Stimulated activated CD8-positive, alpha-beta memory T cell treated with anti-CD3 and anti-CD28 coated beads, Interleukin-12 subunit alpha, Interleukin-12 subunit beta, amount 100 ng/mL, for 1 hour (primary cell): Measurements from ENCODE around the gene NAALAD2.
"Not testable (repeated sequence)": the region's sequence is repeated elsewhere in the genome, so short reads cannot be mapped to it uniquely, and the experiment has no call there.

Source experiments
- DNase-seq: peaks from one replicate; pipeline ENCODE4 v3.0.0-alpha.2; 2020; ENCODE audit warnings: low read depth

NAALAD2 gene

DNA sequence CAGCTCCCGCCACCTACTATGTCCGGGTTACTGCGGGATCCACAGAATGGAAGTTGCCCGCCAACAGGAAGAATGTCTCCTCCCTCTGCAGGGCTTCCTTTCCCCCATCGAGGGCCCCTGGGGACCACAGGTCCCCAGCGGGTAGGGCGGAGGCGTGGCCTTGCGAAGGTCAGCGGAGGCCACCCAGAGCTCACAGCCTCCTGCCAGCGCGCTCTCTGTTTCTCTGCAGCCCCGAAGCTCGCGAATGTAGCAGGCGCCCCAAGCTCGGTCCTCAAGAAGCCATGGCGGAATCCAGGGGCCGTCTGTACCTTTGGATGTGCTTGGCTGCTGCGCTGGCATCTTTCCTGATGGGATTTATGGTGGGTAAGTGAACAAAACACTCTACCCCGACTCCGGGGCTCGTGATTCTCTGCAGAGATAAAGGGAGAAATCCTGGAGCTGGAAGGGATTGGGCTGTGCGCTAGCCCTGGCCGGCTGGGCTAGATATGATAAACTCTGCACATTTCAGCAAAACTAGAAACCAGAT, at the start of gene NAALAD2:
NAALAD2 (plus strand) TSS at position 186 of the 526 bp plus-strand sequence; CDS start at position 282, 96 bp downstream.
- no peak for DNase-seq

DNA sequence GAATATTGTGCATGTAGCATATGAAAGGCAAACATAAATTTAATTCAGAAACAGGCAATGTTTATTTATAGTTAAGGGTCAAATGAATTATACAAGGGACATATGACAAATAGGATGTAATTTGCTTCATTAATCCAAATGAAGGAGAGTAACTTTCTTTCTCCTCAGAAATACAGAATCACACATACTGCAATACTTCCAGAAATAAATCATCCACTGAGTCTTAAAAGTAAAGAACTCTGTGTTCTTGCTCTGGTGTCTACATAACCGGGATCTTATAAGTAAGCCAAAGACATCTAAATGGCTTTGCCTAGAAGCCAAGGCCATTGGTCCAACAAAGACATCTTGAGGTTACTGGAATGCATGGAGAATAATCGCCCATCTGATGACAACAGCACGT, 48.8 kb upstream of the NAALAD2 start, which contains the start of gene UBTFL1:
UBTFL1 (plus strand) TSS at position 301 of the 400 bp plus-strand sequence; CDS start at position 301, 0 bp downstream.
- not testable (repeated sequence) for DNase-seq

- not testable (repeated sequence) for DNase-seq
Observed at GRCh38 chr11:90088731-90089130, 45.7 kb upstream of the NAALAD2 start.

DNA sequence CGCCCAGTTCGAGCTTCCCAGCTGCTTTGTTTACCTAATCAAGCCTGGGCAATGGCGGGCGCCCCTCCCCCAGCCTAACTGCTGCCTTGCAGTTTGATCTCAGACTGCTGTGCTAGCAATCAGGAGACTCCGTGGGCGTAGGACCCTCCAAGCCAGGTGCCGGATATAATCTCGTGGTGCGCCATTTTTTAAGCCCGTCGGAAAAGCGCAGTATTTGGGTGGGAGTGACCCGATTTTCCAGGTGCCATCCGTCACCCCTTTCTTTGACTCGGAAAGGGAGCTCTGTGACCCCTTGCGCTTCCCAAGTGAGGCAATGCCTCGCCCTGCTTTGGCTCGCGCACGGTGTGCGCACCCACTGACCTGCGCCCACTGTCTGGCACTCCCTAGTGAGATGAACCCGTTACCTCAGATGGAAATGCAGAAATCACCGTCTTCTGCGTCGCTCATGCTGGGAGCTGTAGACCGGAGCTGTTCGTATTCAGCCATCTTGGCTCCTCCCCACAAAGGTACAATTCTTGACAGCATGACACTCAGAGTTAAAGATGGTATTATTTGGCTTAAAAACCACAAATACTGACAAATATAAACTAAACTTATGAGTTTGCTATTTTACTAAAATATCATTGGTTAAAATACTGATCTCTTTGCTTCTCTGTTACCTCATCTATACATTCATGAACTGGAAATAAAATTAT, 39.1 kb upstream of the NAALAD2 start:
- DNase-seq: not testable (repeated sequence)

- DNase-seq: not testable (repeated sequence)
Observed at GRCh38 chr11:90098261-90098660, 36.2 kb upstream of the NAALAD2 start.

GRCh38 chr11:90100431-90100830, 34.0 kb upstream of the NAALAD2 start:
- no peak for DNase-seq

DNA sequence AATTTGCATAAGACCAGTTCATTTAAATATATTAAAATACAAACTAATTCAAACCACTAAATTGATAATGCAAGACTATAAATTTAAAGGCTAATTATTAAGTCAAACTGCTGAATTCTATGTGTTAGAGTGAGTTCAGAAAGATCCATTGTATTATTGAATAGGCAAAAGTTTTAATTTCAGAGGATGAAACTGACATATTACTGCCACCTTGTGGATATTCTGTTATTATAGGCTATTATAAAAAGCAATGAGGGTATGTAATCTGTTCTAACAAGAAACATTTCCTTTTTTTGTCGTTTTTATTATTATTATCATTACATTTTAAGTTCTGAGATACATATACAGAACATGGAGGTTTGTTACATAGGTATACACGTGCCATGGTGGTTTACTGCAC, 20.9 kb upstream of the NAALAD2 start:
- no peak for DNase-seq

GRCh38 chr11:90120191-90120590, 14.3 kb upstream of the NAALAD2 start:
- no peak for DNase-seq

GRCh38 chr11:90124371-90124770, 10.1 kb upstream of the NAALAD2 start:
- DNase-seq: no peak

GRCh38 chr11:90124946-90125345, 9.5 kb upstream of the NAALAD2 start:
- DNase-seq: no peak

GRCh38 chr11:90133560-90134477, 644 bp upstream of the NAALAD2 start:
- no peak for DNase-seq

- no peak for DNase-seq
Observed at GRCh38 chr11:90135016-90135415, 553 bp downstream of the NAALAD2 start.

GRCh38 chr11:90148900-90149299, 14.4 kb downstream of the NAALAD2 start:
- no peak for DNase-seq

DNA sequence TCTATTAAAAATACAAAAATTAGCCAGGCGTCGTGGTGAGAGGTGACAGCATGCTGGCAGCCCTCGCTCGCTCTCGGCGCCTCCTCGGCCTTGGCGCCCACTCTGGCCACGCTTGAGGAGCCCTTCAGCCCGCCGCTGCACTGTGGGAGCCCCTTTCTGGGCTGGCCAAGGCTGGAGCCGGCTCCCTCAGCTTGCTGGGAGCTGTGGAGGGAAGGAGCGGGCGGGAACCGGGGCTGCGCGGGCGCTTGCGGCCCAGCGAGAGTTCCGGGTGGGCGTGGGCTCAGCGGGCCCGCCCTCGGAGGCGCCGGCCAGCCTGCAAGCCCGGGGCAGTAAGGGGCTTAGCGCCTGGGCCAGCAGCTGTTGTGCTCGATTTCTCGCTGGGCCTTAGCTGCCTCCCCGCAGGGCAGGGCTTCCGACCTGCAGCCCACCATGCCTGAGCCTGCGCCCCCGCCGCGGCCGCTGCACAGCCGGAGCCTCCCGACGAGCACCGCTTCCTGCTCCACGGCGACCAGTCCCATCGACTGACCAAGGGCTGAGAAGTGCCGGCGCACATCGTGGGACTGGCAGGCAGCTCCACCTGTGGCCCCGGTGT, 32.6 kb downstream of the NAALAD2 start:
- not testable (repeated sequence) for DNase-seq

DNA sequence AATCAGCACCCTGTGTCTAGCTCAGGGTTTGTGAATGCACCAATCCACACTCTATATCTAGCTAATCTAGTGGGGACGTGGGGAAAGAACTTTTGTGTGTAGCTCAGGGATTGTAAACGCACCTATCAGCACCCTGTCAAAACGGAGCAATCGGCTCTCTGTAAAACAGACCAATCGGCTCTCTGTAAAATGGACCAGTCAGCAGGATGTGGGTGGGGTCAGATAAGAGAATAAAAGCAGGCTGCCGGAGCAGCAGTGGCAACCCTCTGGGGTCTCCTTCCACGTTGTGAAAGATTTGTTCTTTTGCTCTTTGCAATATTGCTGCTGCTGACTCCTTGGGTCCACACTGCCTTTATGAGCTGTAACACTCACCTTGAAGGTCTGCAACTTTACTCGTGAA, 33.2 kb downstream of the NAALAD2 start:
- DNase-seq: not testable (repeated sequence)

DNA sequence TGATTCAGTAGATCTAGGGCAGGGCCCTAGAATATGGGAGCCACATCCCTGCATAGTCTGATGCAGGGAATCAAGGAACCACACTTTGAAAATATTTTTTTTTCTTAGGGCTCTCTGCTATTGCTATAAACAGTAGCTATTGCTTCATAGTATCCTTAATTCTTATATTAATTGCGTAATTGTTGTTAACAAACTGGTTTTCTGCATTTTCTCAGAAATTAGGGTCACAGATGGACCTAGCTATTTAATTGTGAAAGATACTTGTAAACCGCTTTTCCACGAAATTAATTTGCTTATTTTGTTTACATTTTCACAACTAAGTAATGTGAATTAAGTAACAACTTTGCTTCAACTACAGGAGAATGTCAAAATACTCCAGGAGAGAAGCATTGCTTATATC, 34.1 kb downstream of the NAALAD2 start:
- DNase-seq: no peak

- DNase-seq: no peak
Observed at GRCh38 chr11:90171359-90171758, 36.9 kb downstream of the NAALAD2 start.

- DNase-seq: no peak
Observed at GRCh38 chr11:90176069-90176468, 41.6 kb downstream of the NAALAD2 start.

DNA sequence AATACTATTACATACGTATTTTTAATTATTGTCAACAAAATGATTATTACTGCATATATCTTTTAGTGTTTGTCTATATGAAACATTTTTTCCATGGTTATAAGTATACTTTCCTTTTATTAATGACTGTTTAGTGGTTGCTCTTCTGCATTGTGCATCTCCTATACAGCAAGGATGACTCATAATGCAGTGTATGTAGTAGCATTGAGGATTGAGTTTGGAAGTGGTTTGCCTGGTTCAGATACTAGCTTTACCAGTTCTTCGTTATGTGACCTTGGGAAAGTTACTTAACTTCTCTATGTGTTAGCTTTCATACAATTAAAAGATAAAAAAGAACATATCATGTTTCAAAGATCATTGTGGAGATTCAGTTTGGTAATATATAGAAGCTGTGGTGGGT, 44.3 kb downstream of the NAALAD2 start:
- no peak for DNase-seq

GRCh38 chr11:90179923-90180322, 45.5 kb downstream of the NAALAD2 start:
- no peak for DNase-seq

DNA sequence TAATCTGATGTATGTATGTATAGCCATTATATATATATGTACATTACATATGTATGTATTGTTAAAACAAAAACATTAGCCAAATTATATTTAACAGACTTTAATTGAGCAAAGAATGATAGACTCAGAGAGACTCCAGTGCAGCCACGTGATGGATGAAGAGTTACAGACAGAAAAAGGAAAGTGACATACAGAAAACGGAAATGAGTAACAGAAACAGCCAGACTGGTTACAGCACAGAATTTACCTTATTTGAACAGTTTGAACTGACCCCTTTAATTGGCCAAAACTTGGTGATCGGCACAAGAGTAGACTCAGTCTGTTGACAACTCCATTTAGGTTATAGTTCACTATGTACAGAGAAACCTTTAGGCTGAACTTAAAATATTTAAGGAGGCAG, 53.4 kb downstream of the NAALAD2 start:
- no peak for DNase-seq

DNA sequence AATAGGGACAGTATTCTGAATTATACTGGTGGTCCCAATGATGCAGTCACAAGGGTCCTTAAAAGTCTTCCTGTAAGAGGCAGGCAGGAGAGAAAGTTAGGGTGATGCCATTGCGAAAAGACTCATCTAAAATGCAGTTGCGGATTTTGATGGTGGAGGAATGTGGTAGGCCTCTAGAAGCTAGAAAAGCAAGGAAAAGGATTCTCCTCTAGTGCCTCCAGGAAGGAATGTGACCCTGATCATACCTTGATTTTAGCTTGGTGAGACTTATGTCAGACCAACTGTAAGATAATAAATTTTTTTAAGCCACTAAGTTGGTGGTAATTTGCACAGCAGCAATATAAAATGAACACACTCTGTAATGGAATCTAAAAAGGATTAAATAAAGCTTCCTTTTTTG, 54.5 kb downstream of the NAALAD2 start:
- no peak for DNase-seq
